HepG2 (cell line): ENCODE data around the gene BTBD3. TPM values are rescaled to one million over a fixed set of nuclear protein-coding genes. Genes with fewer than 3 reads are reported as not detected.

ENCODE experiments used
- ATAC-seq: fragments of 200-7000 bp; cut with Tn5 transposase; 3 replicates; pipeline ENCODE4 v1.9.1; 2020; ENCODE audit warnings: mild to moderate bottlenecking, moderate library complexity
- BruUV-seq: library from RNA; stranded (reverse); fragments of 400-500 nt; replicated peaks from 2 replicates; lab custom pipeline; 2021; lab: Mats Ljungman, UMichigan
- CTCF ChIA-PET: fragments of 300-600 bp; formaldehyde crosslinking; extraction: SDS; loops from one replicate; lab custom pipeline; 2021; ENCODE audit warnings: low total read pairs, inconsistent platforms, low intra/inter-chr PET ratio; lab: Yijun Ruan, JAX
- POLR2A ChIA-PET: fragments of 350-600 bp; sonication (Branson Sonifier 250); formaldehyde crosslinking; loops from one replicate; lab custom pipeline; 2020; ENCODE audit warnings: antibody characterized with exemption, inconsistent platforms; lab: Yijun Ruan, JAX
- DNase-seq: peaks from one replicate; pipeline ENCODE4 v3.0.0-alpha.2; 2015; ENCODE audit warnings: low spot score
- FAIRE-seq: peaks from 3 replicates; lab custom pipeline; 2011; peaks lifted over from hg19 to GRCh38; lab: Jason Lieb, UNC
- H2AFZ ChIP-seq: one replicate; pipeline ENCODE4 v1.6.1; 2011; ENCODE audit warnings: low read length, inconsistent platforms
- H3K27ac ChIP-seq: fragments of 300-600 bp; 3 replicates; pipeline ENCODE4 v1.8.0; 2011; ENCODE audit warnings: mixed run types, mild to moderate bottlenecking, mixed read lengths, low read length, inconsistent platforms; ENCODE audit not compliant: insufficient read depth; ENCODE audit errors: extremely low read length
- H3K27me3 ChIP-seq, 2 experiments: fragments of 200-600 bp in 1 of 2; 2 replicates in 1 of 2; 3 replicates in 1 of 2; pipeline versions ENCODE4 v1.6.0 to v1.8.0; 2011; ENCODE audit warnings: low read length in 2 of 2, mild to moderate bottlenecking in 2 of 2, moderate library complexity in 2 of 2, inconsistent platforms in 1 of 2; ENCODE audit not compliant: insufficient read depth in 2 of 2, control insufficient read depth in 1 of 2
- H3K36me3 ChIP-seq, 2 experiments: fragments of 200-600 bp in 1 of 2; replicated peaks in 1 of 2; 2 replicates in 1 of 2; 3 replicates in 1 of 2; pipeline versions ENCODE4 v1.5.1 to v1.8.0; 2011; ENCODE audit warnings: low read length in 2 of 2, inconsistent platforms in 1 of 2; ENCODE audit not compliant: insufficient read depth in 2 of 2, control insufficient read depth in 1 of 2
- H3K4me1 ChIP-seq: 2 replicates; pipeline ENCODE4 v1.5.1; 2012; ENCODE audit warnings: low read length, inconsistent platforms; ENCODE audit not compliant: insufficient read depth
- H3K4me2 ChIP-seq: 2 replicates; pipeline ENCODE4 v1.6.0; 2011; ENCODE audit warnings: low read depth, low read length, inconsistent platforms
- H3K4me3 ChIP-seq, 3 experiments: fragments of 200-600 bp in 1 of 3; sonication (generic), shearing (Covaris generic) in 1 of 3; replicated peaks in 1 of 3; 2 replicates each; pipeline ENCODE4 v1.5.1; 2011 to 2016; ENCODE audit warnings: low read length in 3 of 3, inconsistent platforms in 2 of 3, low read depth in 2 of 3, mild to moderate bottlenecking in 2 of 3, control low read depth in 1 of 3, mixed read lengths in 1 of 3; ENCODE audit not compliant: insufficient read depth in 1 of 3
- H3K79me2 ChIP-seq: one replicate; pipeline ENCODE4 v1.6.1; 2011; ENCODE audit warnings: low read length, inconsistent platforms; ENCODE audit not compliant: insufficient read depth
- H3K9ac ChIP-seq: 2 replicates; pipeline ENCODE4 v1.6.0; 2011; ENCODE audit warnings: mild to moderate bottlenecking, low read depth, low read length, inconsistent platforms; ENCODE audit not compliant: insufficient read depth
- H3K9me3 ChIP-seq: 2 replicates; pipeline ENCODE4 v1.5.1; 2012; ENCODE audit warnings: mild to moderate bottlenecking, low read length
- H4K20me1 ChIP-seq: 2 replicates; pipeline ENCODE4 v1.6.0; 2011; ENCODE audit warnings: inconsistent platforms, mild to moderate bottlenecking, low read length, moderate library complexity; ENCODE audit not compliant: insufficient read depth
- GPBP1L1 ChIP-seq: sonication (generic); formaldehyde crosslinking; IDR thresholded peaks from 2 replicates; pipeline ENCODE4 v1.5.0; 2020; ENCODE audit warnings: mild to moderate bottlenecking, missing genetic modification reagents
- MIER3 ChIP-seq: IDR thresholded peaks from 2 replicates; pipeline ENCODE4 v1.6.1; 2016; ENCODE audit warnings: missing compliant biosample characterization, borderline replicate concordance
- MXD4 ChIP-seq: IDR thresholded peaks from 2 replicates; pipeline ENCODE4 v1.6.1; 2016; ENCODE audit warnings: mild to moderate bottlenecking, missing biosample characterization, missing genetic modification reagents
- NONO ChIP-seq, 2 experiments: fragments of 450-650 bp in 1 of 2; sonication (generic) in 1 of 2; formaldehyde crosslinking in 1 of 2; IDR thresholded peaks in 1 of 2; conservative IDR thresholded peaks in 1 of 2; 2 replicates each; pipeline versions ENCODE4 v1.6.1 to v1.8.0; 2017 to 2022; ENCODE audit warnings: mild to moderate bottlenecking in 1 of 2, missing genetic modification reagents in 1 of 2, moderate library complexity in 1 of 2
- NR2F2 ChIP-seq: IDR thresholded peaks from 2 replicates; pipeline ENCODE4 v1.6.1; 2012; ENCODE audit warnings: low read depth, inconsistent platforms, borderline replicate concordance
- RFXAP ChIP-seq: sonication (generic); formaldehyde crosslinking; IDR thresholded peaks from 2 replicates; pipeline ENCODE4 v1.4.0; 2020; ENCODE audit warnings: missing genetic modification reagents, borderline replicate concordance
- RNF2 ChIP-seq: fragments of 450-650 bp; conservative IDR thresholded peaks from 2 replicates; pipeline ENCODE4 v1.6.1; 2016; ENCODE audit warnings: low read depth
- TRIM24 ChIP-seq: sonication (generic); formaldehyde crosslinking; IDR thresholded peaks from 2 replicates; pipeline ENCODE4 v1.8.0; 2022; ENCODE audit warnings: mild to moderate bottlenecking, missing genetic modification reagents
- YY1 ChIP-seq: IDR thresholded peaks from 2 replicates; pipeline ENCODE4 v1.6.1; 2011; ENCODE audit warnings: low read length, low read depth, moderate library complexity, mild to moderate bottlenecking; ENCODE audit not compliant: insufficient read depth, insufficient replicate concordance
- ZFP41 ChIP-seq: sonication (generic); formaldehyde crosslinking; IDR thresholded peaks from 2 replicates; pipeline ENCODE4 v1.4.0; 2020; ENCODE audit warnings: mild to moderate bottlenecking, missing genetic modification reagents, borderline replicate concordance
- ZNF564 ChIP-seq: sonication (generic); formaldehyde crosslinking; IDR thresholded peaks from 2 replicates; pipeline ENCODE4 v1.8.1; 2023; ENCODE audit warnings: mild to moderate bottlenecking, missing genetic modification reagents
- ZNF615 ChIP-seq: sonication (generic); formaldehyde crosslinking; IDR thresholded peaks from 2 replicates; pipeline ENCODE4 v1.5.0; 2020; ENCODE audit warnings: mild to moderate bottlenecking, missing genetic modification reagents, borderline replicate concordance
- WGBS: methylation state at CpG from one replicate; pipeline ENCODE4 v1.1.6; 2017; ENCODE audit warnings: low lambda C conversion rate; 5-methylcytosine and 5-hydroxymethylcytosine counted together
- in situ Hi-C: cut with HindIII; loops from 2 replicates; pipeline ENCODE4 v1.10.0; 2017; ENCODE audit warnings: low pct_unique_long_range_greater_than_20kb; ENCODE audit not compliant: extremely low pct_ligation_motif_present
- intact Hi-C: fragments of 100-400 bp; cut with micrococcal nuclease; formaldehyde crosslinking; loops from one replicate; pipeline ENCODE4 v1.10.0; 2022; ENCODE audit not compliant: unreplicated experiment
- polyA plus RNA-seq, 8 experiments: library from polyadenylated mRNA; depleted of rRNA in 3 of 8; stranded (reverse) in 7 of 8; unstranded in 1 of 8; fragments of >200 nt; fragmentation: Illumina TruSeq in 4 of 8; extraction: Trizol in 4 of 8; gene quantifications; 2 replicates each; pipeline versions ENCODE4 v1.2.1 to v1.2.3, GENCODE V29; 2011 to 2016; ENCODE audit warnings: low read depth in 4 of 8, missing spikeins in 1 of 8, mixed read lengths in 1 of 8; ENCODE audit not compliant: insufficient read depth in 1 of 8
- total RNA-seq, 5 experiments: library from RNA; depleted of rRNA; stranded (reverse); fragments of >200 nt; fragmentation: Illumina TruSeq; extraction: Trizol; gene quantifications; 2 replicates each; pipeline ENCODE4 v1.2.3, GENCODE V29; 2016; ENCODE audit warnings: low read depth in 1 of 5

The BTBD3 gene
- total and polyA plus RNA-seq, 2 of the 13 experiments (the other 11 are each of a cell fraction or from before 2014, with no cell fraction given): 32.2 to 41.8 TPM

- FAIRE-seq (no peak), ATAC-seq (no peak), DNase-seq (no peak)
- no peaks in the 10 kb centered on the region for H3K27me3 ChIP-seq
- TF ChIP-seq ZNF564 (CRISPR knock-in tag) (no peak), MXD4 (CRISPR knock-in tag) (no peak), ZNF615 (CRISPR knock-in tag) (no peak), RFXAP (no peak), NR2F2 (no peak), MIER3 (CRISPR knock-in tag) (no peak), YY1 (no peak), ZFP41 (no peak), TRIM24 (CRISPR knock-in tag) (no peak), GPBP1L1 (no peak), NONO (IDR thresholded peaks at IDR 0.05) (no peak), NONO (CRISPR knock-in tag; conservative IDR thresholded peaks at IDR 0.05) (no peak), RNF2 (no peak)
- WGBS: 93% methylated on average over 8 of the region's 8 CpGs
- H3K27ac ChIP-seq: no peak overlapping the region
- no peaks in the 10 kb centered on the region for H3K4me1 ChIP-seq
- H3K79me2 ChIP-seq: peaks cover 37% of the 10 kb centered on the region
- no peak overlapping the region for H3K4me3 ChIP-seq
- no peaks in the 10 kb centered on the region for H4K20me1 ChIP-seq
- in situ Hi-C loops: no loop called here
- ChIA-PET POLR2A (no interaction called here), CTCF (no interaction called here)
- no peaks in the 10 kb centered on the region for H3K9me3 ChIP-seq
- H3K4me2 ChIP-seq: no peak overlapping the region
- H2AFZ ChIP-seq: no peak overlapping the region
- intact Hi-C loops: no loop called here
- H3K36me3 ChIP-seq: peaks cover 8 to 23% of the 10 kb centered on the region in 2 experiments; a peak in 3 of 5 replicates
- H3K9ac ChIP-seq: no peak overlapping the region
- BruUV-seq: no TSS peak
Observed at GRCh38 chr20:11918981-11919380, 1.3 kb downstream of the BTBD3 start.
